Measurements from ENCODE around the gene SUPT4H1.

SUPT4H1 gene

DNA sequence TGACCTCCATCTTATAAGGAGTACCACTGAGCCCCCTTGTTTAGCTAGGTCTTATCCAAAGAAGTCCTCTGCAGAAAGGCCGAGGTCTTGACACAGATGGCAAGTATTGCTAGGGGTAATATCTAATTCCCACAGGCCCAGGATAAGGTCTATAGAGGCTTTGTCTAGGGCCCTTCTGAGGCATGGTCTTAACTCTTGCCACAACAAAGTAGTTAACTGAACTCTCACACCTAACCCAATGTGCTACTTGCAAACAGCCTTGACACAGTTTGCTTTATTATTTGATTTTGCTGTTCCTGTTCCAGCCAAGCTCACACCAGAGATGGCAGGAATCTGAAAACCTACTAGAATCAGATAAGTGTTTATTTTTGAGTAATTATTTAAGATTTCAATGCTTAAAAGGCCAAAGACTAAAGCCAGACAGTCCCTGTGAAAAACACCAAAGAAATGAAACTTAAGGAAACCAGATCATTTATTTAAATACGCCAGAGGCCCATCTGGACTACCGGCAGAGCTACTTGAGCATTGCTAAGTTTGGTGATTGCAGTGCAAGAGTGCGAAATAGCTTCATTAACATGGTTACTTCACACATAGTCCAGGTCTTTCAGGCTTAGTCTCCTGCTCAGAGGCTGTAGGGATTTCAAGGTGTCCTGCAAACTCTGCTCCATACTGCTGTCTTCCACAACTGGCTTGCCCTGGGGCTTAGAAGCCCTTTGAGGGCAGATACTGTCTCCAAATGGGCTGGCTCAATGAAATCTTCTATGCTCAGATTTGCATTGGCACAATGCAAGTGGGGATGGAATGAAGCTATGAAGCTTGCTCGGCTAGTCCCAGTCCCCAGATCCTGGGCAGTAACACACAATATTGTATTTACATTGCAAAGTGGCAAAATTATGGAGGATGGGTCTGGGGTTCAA lies 28.5 kb upstream of the SUPT4H1 start:
- DNase-seq (ENCODE audit: low read depth): no peak

DNA sequence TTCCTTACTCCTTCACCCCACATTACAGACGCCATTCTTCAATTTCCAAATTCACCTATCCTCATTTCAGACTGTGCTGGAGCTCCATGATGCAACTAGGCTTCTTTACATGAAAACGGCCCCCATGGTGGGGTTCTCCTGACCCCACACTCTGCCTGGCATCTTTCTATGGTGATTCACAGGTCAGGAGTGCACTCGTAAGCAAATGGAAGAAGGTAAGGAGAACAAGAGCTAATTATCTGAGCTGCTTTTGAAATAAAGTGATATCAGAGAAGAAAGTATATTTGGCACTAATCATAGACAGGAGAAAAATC lies 27.5 kb upstream of the SUPT4H1 start:
- DNase-seq (ENCODE audit: low read depth): no peak

DNA sequence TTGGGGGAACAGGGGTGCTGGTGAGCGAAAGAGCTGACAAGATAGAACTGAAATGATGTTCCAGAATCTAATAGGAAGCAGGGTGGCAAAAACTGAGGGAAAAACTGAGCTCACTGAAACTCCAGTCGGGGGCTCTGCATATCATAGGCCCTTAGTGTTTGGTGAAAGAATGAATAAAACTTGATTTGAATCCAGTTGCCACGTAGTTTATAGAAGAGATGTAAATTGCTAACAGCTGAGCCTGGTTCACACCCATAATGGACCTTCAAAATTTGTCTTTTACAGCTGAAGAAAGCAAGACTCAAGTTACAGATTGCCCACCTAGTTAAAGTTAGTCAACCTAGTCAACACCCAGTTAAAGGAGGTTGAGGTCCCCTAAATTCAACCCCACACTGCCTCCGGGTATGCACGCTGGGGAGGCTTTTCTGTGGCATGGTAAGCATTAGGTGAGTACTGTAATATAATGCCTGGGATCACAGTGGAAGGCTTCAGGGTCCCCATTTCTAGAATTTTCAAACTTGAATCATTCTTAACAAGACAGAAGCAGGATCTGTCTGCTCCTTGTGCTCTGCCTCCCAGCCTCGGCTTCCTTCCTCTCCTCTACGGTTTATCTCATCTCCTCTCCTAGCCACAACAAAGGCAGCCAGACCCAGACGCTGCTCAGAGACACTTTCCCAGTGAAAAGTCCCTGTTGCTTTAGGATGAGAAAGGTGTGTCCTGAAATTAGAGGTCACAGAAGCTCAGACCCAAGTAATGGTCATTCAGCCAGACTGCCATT lies 26.9 kb upstream of the SUPT4H1 start:
- no peak for DNase-seq (ENCODE audit: low read depth)

DNA sequence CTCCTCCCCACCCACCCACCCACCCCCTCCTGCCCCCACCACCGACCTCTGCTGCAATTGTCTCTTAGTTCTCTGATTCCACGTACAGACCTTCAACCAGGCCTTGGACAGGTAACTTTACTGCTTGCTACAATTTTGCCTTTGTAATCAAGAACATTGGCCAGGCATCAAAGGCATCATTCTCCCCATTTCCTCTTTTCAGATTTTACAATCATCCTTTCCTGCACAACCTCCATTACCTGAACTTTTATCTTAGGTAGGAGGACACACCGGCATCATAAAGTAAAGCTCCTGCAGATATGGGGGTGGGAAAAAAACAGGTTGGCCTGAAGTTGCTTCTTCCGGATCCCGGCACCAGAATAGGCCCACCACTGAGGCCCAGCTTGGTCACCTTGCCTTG lies 25.7 kb upstream of the SUPT4H1 start:
- DNase-seq (ENCODE audit: low read depth): no peak

DNA sequence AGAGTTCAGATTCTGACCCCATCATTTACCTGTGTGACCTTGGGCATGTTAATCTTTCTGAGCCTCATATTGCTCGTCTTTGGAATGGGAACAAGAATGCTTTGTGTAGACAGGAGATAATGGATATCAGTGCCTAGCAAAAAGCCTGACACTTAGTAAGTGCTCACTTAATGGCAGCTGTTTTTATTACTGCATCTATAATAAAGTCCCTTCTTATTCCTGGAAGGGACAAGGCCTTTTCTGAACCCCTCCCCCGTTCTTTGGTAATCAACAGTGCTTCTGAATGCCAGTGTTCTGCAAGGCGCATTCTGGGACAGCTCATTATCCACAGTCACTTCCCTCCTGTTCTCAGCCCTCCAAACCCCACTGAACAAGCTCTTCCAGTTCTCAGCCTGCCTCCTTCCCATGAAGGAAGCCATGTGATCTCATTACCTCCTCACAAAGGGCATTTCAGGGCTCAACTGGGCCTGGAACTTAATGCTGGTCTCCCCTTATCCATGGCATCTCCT lies 25.1 kb upstream of the SUPT4H1 start:
- DNase-seq (ENCODE audit: low read depth): no peak

DNA sequence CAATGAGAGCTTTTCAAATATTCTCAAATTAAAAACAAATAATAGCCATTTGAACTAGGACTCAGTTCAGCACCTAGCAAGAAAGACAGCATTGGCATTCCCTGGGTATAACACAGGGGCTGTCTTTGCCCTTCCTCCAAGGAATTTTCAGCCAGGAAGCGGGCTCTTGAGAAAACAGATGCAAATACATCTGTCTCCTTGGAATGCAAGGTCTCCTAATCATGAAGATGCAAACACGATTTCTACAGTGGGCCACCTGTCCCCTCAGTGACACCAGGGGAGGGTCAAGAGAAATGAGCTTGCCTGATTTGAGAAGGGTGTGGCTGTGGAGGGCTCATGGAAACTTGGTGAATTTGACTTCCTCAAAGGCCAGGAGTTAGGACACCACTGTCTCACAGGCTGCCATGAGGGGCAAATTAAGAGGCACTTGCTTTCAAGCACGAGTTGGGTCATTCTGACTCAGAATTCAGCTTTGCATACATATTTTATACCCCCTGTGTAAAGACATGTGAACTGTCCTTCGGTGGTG lies 24.5 kb upstream of the SUPT4H1 start:
- no peak for DNase-seq (ENCODE audit: low read depth)

DNA sequence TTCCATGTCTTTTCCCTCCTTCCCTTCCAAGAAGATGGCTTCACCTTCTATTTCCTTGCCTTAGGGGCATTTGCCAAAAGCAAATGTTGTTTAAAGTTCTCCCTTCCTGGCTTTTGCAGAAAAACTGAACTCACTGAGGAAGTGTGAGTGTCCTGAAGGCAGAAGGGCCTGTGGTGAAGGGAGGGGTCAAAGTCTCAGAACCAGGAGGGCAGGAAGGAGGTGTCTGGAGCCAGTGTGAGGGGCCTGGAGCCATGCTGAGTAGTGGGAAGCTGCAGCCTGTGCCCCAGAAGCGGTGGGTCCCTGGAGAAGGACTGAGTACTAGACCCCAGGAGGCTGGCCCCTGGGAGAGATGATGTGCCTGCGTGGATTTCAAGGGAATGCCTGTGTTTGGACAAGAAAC lies 23.8 kb upstream of the SUPT4H1 start:
- DNase-seq (ENCODE audit: low read depth): no peak

DNA sequence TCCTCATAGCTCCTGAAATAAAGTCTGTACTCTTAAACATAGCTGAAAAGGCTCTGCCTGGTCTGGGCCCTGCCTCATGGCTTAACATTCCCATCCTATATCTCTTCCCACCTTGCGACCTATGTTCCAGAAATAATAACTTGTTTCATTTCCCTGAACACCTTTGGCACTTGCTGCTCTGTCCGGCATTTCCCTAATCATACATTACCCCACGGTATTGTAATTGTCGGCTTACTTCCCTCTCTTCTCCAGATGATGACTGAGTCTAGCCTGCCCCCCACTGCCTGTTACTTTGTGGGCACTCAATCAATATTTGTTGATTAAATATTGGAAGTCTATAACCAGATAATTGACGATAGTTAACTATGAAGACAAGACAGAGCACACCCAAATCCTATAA lies 23.3 kb upstream of the SUPT4H1 start:
- DNase-seq (ENCODE audit: low read depth): no peak

DNA sequence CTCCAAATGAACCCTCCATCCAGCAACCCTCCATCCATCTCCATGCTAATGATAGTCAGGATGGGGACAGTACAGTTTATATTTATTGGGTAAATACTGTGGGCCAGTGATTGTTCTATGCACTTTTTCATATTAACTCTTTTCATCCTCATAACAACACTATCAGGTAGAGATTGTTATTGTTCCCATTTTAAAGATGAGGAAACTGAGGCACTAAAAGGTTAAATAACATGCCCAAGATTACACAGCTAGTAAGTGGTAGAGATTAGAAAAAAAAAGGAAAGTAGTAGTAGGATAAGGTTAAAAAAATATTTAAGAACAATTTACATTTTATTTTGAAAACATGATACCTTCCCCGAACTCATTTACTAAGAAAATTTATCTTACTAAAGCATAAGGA lies 21.9 kb upstream of the SUPT4H1 start:
- no peak for DNase-seq (ENCODE audit: low read depth)

DNA sequence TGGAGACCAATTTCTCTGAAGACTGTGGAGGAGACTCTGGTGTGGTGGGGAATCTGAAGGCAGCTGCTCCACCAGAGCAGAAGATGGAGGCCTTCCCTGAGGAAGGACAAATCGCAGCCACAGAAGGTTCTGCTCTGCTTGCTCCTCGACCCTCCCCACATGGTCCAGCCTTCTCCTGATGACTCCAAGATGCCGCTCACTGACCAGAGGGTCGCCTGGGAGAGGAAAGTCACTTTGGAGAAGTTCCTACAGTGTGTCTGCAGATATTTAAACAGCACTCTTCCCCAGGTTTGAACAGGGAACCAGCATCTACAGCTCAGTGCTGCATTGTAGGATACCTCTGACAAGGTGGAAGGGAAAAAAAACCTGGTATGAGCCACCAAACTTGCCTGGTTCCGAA lies 21.0 kb upstream of the SUPT4H1 start:
- no peak for DNase-seq (ENCODE audit: low read depth)

DNA sequence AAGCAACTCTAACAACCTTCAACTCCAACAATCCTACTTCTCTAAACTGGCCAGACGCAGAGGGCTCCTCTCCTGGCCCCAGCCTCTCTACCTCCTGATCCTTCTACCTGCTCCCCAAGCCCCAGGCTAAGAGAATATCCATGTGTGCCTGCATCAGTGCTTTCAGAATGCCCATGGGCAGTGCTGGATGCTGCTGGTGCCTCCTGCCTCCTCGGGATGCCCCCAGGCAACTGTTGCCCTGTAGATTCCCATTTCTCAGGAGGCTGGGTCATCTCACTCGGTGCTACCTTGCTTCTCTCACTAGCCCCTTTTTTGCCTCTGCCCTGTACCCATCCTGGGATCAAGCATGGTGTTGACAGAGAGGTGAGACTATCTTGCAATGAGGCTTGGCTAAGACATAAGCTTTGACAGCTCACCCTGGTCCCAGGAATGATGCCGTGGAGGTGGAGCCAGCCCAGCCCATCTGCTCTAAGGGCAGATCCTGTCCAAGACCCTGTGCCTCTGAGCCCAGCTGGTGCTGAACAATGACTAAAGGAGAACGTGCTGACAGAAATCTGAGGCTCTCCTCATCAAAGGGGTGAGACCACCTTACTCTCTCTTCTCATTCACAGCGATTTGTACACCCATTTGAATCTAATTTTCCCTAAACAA lies 19.4 kb upstream of the SUPT4H1 start:
- DNase-seq (ENCODE audit: low read depth): no peak

DNA sequence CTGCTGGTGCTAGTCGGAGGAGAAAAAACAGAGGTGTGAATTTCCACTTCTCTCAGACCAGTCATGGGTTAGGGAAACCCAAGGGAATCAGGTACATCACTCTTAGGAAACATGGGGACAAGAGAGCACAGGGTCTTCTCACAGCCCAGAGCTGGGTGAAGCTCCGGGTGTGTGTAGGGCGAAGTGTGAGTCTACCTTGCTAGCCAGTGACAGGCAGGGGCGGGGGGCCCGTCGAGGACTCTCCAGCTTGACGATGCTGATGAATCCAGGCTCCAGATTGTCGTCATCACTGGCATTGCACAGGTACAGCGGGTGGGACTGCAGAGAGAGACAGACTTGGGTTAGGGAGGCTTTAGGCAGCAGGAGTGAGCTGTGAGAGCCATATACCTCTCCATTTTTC lies 18.7 kb upstream of the SUPT4H1 start:
- no peak for DNase-seq (ENCODE audit: low read depth)

DNA sequence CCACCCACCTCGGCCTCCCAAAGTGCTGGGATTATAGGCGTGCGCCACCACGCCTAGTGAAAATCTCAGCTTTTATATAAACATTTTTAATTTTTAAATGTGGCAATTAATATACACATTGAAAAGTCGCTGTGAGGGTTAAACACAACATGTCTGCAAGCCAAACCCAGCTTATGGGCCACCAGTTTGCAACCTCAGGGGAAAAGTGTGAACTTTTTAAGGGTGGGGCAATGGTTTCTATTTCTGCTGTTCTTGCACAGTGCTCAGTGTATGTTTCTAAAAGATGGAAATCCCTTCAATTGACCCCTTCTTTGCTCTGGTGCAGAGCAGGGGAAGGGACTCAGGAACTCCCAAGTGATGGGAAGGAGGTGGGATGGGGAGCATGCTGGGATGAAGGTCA lies 18.3 kb upstream of the SUPT4H1 start:
- DNase-seq (ENCODE audit: low read depth): no peak

DNA sequence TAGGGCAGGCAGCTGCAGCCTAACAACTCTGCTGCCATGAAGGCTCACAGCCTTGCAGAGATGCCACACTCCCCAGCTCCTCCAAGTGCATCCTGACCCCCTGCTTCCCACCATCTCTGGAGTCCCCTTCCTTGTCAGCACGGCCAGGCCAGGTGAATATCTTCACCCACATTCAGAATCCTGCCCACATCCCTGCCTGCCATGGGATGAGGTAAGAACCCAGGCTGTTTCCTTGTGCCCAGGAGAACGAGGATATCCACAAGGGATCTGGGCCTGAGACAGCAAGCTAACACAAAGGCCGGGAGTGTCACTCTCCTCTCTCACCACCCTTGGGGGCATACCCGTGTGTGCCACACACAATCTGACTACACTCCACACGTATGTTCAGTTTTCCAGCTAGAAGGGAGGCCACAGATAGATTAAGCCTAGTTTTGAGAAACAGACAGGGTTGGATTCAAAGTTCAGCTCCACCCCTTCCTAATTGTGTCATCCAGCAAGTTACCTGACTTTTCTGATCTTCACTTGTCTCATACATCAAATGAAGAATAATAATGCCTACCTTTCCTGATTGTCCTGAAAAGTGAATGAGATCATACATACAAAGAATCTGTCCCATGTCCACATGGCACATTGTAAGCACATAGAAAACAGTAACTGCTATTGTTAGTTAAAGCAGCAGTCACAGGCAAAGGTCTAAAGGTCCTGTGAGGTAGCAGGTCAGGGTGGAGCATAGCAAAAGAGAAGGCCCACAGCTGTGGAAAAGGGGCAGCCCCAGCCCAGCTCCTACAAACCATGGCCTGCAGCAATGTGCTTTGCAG lies 17.4 kb upstream of the SUPT4H1 start:
- no peak for DNase-seq (ENCODE audit: low read depth)

DNA sequence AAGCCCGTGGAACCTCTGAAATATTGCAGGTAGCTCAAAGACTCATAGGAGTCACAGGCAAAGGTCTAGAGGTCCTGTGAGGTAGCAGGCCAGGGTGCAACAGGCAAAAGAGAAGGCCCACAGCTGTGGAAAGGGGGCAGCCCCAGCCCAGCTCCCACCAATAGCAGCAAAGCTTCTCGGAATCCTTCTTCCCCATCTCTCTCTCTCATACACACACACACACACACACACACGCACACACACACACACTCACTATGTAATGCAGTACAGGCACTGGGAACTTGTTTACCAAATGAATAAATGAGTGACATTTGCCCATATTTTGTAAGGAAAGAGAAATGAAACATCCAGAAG lies 16.8 kb upstream of the SUPT4H1 start:
- DNase-seq (ENCODE audit: low read depth): no peak

DNA sequence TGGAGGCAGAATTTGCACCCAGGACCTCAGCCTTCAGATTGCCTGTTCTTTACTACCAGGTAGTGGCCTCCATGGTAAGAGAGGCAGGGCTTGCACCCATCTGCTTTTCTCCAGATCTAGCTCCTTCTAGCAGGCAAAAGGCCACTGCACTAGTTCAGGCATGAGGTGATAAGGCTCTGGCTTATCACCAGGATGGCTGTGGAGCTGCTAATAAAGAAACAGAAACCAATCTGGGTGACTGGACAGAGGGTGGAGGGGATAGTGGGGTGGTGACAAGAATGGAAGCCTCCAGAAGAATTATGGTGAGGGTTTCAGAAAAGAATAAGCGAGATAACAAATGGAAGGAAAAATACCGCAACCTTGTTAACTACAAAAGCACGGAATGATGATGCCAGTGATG lies 15.5 kb upstream of the SUPT4H1 start:
- no peak for DNase-seq (ENCODE audit: low read depth)

DNA sequence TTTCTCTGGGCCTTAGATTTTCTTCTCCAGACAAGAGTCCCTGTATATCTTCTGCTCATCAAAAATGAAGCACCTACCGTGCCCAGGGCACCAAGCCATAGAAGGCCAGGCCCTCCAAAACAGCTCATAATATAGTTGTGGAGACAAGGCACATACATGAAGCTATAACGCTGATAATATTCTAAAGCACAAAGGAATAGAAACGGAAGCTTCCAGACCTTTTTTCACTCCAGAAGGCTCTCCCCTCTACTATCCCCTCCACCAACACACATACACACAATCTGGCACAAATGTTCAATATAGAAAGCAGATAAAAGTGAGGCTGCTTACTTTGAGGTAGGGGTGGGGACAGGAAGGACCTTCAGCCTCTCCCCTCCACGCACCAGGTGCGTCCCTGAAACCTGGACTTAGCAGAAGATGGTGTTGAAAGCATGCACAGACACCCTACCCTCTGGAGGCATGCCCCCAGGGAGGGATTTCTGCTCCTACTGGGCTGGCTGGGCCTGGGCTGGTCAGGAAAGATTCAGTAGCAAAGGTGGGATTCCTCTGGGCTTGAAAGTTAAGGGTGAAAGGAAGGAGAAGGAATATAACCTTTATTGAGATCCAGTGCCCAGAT lies 14.1 kb upstream of the SUPT4H1 start:
- DNase-seq (ENCODE audit: low read depth): no peak

DNA sequence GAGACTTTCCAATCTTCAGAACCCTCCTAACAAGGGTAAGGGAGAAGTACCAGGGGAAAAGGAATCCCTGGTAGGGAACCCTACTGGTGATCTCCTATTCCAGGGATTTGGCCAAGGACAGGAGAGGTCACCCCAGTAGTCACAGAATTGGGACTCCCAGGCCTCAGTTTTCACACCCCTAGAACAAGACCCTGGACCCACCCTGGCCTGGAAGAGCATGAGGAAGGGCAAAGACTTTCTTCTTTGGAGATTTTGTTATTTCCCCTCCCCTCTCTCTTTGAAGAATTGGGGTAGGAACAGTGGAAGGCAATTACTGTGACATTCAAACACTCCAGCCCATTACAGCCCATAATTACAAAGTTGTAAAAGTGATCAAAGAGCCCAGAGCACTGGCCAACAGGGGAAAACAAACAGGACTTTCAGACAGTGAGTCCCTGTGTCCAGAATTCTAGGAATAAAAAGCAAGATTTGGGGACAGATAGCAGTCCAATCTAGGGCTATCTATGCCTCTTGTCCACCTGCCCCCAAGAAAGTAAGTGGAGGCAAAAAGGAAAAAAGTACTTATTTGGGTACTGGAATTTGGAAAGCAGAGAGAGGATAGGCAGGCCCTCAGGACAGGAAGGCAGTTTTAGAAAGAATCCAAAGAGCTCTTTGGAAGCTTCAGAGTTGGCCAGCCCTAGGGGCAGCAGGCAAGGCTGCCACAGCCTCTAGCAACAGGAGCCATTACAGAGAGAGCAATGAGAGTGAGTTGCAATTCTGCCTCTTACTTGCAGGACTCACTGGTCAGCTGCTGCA lies 13.4 kb upstream of the SUPT4H1 start:
- DNase-seq (ENCODE audit: low read depth): no peak

DNA sequence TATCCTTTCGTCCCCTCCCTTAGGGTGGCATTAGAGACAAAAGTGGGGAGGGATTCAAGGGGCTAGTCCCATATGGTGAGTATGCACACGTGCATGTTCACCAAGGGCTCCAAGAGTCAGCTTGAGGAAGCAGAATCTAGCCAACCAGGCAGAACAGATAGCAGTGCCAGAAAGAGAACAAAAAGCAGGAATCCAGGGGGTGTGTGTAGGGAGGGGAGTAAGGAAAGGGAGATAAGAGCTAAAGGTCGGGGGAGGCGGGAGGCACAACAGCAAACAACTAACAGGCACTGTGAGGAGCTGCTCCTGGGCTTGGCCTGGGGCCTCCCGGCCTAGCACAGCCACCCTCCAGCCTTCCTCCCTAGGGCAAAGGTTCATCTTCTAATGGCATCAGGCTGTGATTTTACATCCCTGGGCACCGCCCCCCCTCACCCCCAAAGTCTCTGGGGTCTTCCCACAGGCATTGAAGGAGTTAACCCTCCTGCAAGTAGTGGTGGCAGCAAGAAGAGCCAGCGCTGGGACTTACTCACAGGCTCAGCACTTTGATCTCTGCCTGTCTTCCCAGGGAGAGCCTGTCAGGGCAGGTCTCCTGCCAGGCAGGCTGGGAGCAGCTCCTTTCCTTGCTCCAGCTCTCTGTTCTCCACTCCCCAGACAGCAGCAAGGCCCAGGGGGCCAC lies 12.4 kb upstream of the SUPT4H1 start:
- DNase-seq (ENCODE audit: low read depth): no peak

Measured in stromal cell of bone marrow (primary cell).